ENCODE measurements around the gene ZBTB38. TPM values are rescaled to one million over a fixed set of nuclear protein-coding genes. Genes with fewer than 3 reads are reported as not detected.

Gene ZBTB38
- total RNA-seq, 1 donor from 2014 or later, result 25.8 TPM

DNA sequence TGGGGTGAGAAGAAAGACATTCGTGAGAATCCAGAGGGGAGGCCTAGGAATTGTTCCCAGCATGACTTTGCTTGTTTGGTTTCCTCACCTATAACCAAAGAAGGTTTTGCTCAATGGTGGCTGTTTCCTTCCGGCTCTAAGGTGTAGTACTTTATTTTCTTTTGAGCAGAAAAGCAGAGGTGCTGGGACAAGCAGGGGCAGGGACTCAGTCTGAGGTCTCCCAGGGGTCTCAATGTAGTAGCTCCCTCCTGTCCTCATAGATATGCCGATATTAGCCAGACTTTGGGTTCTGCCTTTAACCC, 41.6 kb downstream of the ZBTB38 start:
- Mint-ChIP-seq H3K36me3 (ENCODE audit: insufficient read depth) (peaks cover 14% of the 10 kb centered on the region), H3K27me3 (no peaks in the 10 kb centered on the region), H3K27ac (peak overlapping the region; percentile 92), H3K9me3 (ENCODE audit: low read depth) (no peaks in the 10 kb centered on the region), H3K4me1 (ENCODE audit: low read depth) (peaks cover 40% of the 10 kb centered on the region), H3K4me3 (ENCODE audit: low read depth) (no peak overlapping the region)
- no peak for DNase-seq (ENCODE audit: low spot score, unreplicated experiment)
- TF ChIP-seq, protein P1, sequence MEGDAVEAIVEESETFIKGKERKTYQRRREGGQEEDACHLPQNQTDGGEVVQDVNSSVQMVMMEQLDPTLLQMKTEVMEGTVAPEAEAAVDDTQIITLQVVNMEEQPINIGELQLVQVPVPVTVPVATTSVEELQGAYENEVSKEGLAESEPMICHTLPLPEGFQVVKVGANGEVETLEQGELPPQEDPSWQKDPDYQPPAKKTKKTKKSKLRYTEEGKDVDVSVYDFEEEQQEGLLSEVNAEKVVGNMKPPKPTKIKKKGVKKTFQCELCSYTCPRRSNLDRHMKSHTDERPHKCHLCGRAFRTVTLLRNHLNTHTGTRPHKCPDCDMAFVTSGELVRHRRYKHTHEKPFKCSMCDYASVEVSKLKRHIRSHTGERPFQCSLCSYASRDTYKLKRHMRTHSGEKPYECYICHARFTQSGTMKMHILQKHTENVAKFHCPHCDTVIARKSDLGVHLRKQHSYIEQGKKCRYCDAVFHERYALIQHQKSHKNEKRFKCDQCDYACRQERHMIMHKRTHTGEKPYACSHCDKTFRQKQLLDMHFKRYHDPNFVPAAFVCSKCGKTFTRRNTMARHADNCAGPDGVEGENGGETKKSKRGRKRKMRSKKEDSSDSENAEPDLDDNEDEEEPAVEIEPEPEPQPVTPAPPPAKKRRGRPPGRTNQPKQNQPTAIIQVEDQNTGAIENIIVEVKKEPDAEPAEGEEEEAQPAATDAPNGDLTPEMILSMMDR (IDR thresholded peaks at IDR 0.05; ENCODE audit: unreplicated experiment), result no peak

DNA sequence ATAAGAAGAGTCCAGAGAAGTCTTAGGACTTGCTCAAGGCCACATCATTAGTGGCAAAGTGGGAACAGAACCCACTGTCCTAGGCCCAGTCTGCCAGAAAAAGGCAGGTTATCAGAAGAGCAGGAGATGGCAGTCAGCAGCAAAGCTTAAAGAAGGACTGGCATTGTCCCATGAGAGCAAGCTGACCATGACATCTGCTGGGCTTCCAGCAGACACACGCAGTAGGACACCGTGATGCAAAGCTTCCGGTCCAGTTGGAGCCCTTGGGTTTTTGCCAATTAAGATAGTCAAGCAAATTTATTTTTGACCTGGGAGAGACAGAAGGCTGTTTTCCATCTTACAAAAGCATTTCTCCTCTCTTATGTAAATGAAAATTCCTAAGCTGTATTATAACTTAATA, 42.1 kb downstream of the ZBTB38 start:
- TF ChIP-seq, protein P1 (IDR thresholded peaks at IDR 0.05; ENCODE audit: unreplicated experiment), result no peak
- no peak for DNase-seq (ENCODE audit: low spot score, unreplicated experiment)
- Mint-ChIP-seq H3K36me3 (ENCODE audit: insufficient read depth) (peaks cover 14% of the 10 kb centered on the region), H3K4me3 (ENCODE audit: low read depth) (no peak overlapping the region), H3K9me3 (ENCODE audit: low read depth) (no peaks in the 10 kb centered on the region), H3K4me1 (ENCODE audit: low read depth) (peaks cover 41% of the 10 kb centered on the region), H3K27me3 (no peaks in the 10 kb centered on the region), H3K27ac (peak overlapping the region; percentile 92)

DNA sequence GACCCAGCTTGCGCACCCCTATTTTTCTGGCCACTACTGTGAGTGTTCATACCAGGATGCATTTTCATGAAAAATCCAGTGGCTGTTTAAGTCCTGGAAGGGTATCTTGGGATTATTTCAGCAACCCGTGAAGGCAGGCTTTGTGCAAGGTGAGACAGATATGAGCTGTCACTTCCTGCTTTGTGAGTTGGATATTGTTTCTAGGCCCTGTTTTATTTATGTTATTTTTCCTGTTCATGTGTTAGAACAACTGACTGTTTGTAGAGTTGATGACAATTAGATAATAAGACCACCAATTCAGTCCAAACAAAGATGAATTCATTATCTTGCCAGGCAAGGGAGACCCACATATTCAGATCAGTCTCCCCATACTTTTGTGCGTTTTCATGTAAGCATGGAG, 42.5 kb downstream of the ZBTB38 start:
- Mint-ChIP-seq H3K27ac (peak overlapping the region; percentile 97), H3K27me3 (no peaks in the 10 kb centered on the region), H3K9me3 (ENCODE audit: low read depth) (no peaks in the 10 kb centered on the region), H3K4me3 (ENCODE audit: low read depth) (no peak overlapping the region), H3K36me3 (ENCODE audit: insufficient read depth) (peaks cover 11% of the 10 kb centered on the region), H3K4me1 (ENCODE audit: low read depth) (peaks cover 44% of the 10 kb centered on the region)
- no peak for DNase-seq (ENCODE audit: low spot score, unreplicated experiment)
- TF ChIP-seq, protein P1 (IDR thresholded peaks at IDR 0.05; ENCODE audit: unreplicated experiment), result no peak

DNA sequence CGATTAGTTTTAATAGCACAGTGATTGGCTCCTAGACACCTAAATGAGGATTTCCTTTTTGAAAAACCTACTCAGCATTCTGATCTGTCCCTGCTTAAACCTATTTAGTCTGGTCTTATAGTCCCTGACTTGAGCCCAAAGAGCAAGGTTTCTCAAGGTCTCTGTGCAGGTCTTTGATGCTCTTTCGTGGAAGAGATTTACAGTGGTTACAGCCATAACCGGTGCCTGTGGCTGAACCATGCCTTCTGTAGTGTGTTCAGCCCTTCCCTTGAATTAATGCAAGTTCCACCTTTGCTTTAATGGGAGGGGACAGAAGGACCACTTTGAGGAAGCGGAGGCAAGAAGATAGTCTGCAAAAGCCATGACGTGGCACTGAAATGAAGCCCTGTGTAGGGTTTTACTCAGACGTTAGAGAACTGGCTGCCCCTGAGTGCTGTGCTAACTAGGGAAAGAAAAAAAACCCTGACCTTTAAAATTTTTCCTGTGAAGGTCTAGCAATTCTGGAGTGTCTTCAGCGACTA, 43.0 kb downstream of the ZBTB38 start:
- no peaks in the 10 kb centered on the region for H3K27me3 Mint-ChIP-seq
- peaks cover 47% of the 10 kb centered on the region for H3K4me1 Mint-ChIP-seq (ENCODE audit: low read depth)
- no peak overlapping the region for H3K4me3 Mint-ChIP-seq (ENCODE audit: low read depth)
- TF ChIP-seq, protein P1 (IDR thresholded peaks at IDR 0.05; ENCODE audit: unreplicated experiment), result no peak
- H3K36me3 Mint-ChIP-seq (ENCODE audit: insufficient read depth), result peaks cover 8% of the 10 kb centered on the region
- H3K27ac Mint-ChIP-seq, result peak overlapping the region; percentile 97
- no peaks in the 10 kb centered on the region for H3K9me3 Mint-ChIP-seq (ENCODE audit: low read depth)
- no peak for DNase-seq (ENCODE audit: low spot score, unreplicated experiment)

DNA sequence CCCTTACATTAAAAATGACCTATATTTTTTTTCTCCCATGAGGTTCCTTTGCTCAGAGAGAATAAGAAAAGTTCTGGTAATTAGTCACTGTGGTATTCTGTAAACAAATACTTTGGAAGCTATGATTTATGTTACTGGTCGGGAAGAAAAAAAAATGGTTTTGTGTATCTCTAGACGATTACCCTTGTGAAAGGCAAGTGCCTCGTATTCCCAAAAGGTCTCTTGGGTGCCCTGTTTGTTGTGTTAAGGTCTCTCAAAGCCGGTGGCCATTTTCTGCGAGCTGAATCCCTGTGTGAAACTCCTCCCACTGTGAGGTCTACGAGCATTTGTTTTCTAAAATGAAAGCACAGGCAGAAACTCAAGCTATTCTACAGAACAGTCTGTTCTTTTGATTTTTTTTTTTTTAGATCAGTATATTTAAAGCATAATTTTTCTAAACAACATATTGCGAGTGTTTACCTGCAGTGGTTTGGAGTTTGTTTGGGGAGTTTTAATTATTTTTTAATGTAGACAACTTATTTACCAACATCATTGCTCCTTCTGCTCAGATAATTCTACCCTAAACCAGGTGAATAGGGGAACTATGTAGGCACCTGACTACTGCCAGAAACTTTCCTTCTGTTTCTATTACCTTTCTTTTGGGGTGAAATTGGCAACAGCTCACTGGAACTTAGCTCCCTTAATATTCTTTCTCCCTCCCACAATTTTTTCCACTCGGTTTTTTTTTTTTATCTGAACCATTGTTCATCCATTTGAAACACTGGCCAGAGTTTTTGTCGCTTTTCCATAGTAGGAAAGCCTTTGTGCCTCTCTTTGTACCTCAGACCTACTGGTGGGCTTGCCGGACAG, 44.0 kb downstream of the ZBTB38 start:
- peak overlapping the region; percentile 55 for H3K4me3 Mint-ChIP-seq (ENCODE audit: low read depth)
- TF ChIP-seq, protein P1 (IDR thresholded peaks at IDR 0.05; ENCODE audit: unreplicated experiment), result no peak
- DNase-seq (ENCODE audit: low spot score, unreplicated experiment), result no peak
- no peaks in the 10 kb centered on the region for H3K27me3 Mint-ChIP-seq
- H3K36me3 Mint-ChIP-seq (ENCODE audit: insufficient read depth), result peaks cover 6% of the 10 kb centered on the region
- H3K9me3 Mint-ChIP-seq (ENCODE audit: low read depth), result no peaks in the 10 kb centered on the region
- peak overlapping the region; percentile 97 for H3K27ac Mint-ChIP-seq
- H3K4me1 Mint-ChIP-seq (ENCODE audit: low read depth), result peaks cover 48% of the 10 kb centered on the region

Measured in progenitor cell of endocrine pancreas (in vitro differentiated cells).